LNCAP (cell line): ENCODE results near the gene SETBP1.

Source experiments
- CTCF ChIP-seq: fragments of 450-650 bp; IDR thresholded peaks from 2 replicates; pipeline ENCODE4 v1.5.1; 2017; ENCODE audit warnings: mild to moderate bottlenecking

Gene SETBP1

GRCh38 chr18:44789710-44790109 is 109.0 kb downstream of the SETBP1 start:
- no peak for TF ChIP-seq CTCF

- no peak for TF ChIP-seq CTCF
Observed at GRCh38 chr18:44790860-44791259, 110.2 kb downstream of the SETBP1 start.

- no peak for TF ChIP-seq CTCF
Observed at GRCh38 chr18:44791520-44791919, 110.8 kb downstream of the SETBP1 start.

- TF ChIP-seq CTCF = no peak
Observed at GRCh38 chr18:44792456-44793061, 111.9 kb downstream of the SETBP1 start.

GRCh38 chr18:44793194-44793593 is 112.5 kb downstream of the SETBP1 start:
- no peak for TF ChIP-seq CTCF

- no peak for TF ChIP-seq CTCF
Observed at GRCh38 chr18:44793685-44794084, 113.0 kb downstream of the SETBP1 start.

- TF ChIP-seq CTCF = no peak
Observed at GRCh38 chr18:44795241-44795640, 114.6 kb downstream of the SETBP1 start.
